SH-SY5Y (cell line): ENCODE measurements around the gene PLIN4.

ENCODE experiments used
- GATA2 ChIP-seq: IDR thresholded peaks from 2 replicates; pipeline ENCODE4 v1.6.1; 2011; ENCODE audit warnings: mild to moderate bottlenecking, low read depth, low read length
- GATA3 ChIP-seq: IDR thresholded peaks from 2 replicates; pipeline ENCODE4 v1.6.1; 2011; ENCODE audit warnings: low read depth, mild to moderate bottlenecking, low read length, moderate library complexity

DNA sequence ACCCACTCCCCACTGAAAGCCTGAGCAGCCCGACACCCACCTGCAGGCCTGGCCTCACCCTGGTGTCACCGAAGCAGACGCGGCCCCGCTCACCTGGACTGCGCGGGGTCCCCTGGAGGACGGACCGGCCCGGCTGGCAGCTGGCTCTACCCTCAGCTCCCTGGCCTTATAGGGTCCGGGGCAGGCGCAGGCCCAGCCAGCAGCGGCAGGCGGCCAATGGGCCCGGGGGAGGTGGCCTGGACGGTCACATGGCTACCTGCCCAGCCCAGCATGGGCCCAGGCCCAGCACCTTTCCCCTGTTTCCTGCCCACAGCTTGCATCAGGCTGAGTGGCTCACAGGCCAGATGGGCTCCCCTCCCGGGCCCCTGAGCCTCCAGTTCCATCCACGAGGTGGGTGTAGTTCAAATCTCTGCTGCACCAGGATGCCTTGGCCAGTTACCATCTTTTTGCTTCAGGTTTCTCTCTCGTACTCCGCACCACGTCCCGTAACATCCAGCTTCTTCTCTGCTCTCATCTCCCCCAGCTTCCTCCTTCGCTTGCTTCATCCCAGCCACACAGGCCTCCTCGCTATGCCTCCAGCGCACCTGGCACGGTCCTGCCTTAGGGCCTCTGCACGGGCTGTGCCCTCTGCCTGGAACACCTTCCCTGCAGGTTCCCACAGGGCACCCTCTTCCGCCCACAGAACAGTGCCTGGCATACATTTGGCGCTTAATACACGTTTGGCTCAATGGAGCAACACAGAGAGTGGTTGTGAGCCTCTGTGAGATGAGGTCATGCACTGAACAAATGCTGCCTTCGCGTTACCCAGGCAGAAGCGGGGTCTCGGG lies at the start of gene PLIN4:
- no peak for TF ChIP-seq GATA3
- no peak for TF ChIP-seq GATA2
